ENCODE data around the gene CARD6. TPM values are rescaled to one million over a fixed set of nuclear protein-coding genes. Genes with fewer than 3 reads are reported as not detected.
A peak's percentile ranks its signal among the peaks of the same experiment; 100 is the strongest.
"Not testable (repeated sequence)": the region's sequence is repeated elsewhere in the genome, so short reads cannot be mapped to it uniquely, and the experiment has no call there.

CARD6 gene
- total and polyA plus RNA-seq, 9 donors = 0.89 to 2.2 (median 1.7) TPM

GRCh38 chr5:40875958-40876357, 34.8 kb downstream of the CARD6 start:
- H3K27me3 ChIP-seq (ENCODE audit: control insufficient read depth, insufficient read depth, low read length) = no peaks in the 10 kb centered on the region
- no peaks in the 10 kb centered on the region for H3K4me1 ChIP-seq (ENCODE audit: control insufficient read depth, insufficient read depth, low read length)
- WGBS (ENCODE audit: insufficient coverage) = no CpG with 5 or more reads among the region's 3 CpGs
- no peak overlapping the region for H3K27ac ChIP-seq (ENCODE audit: low read length)
- H3K4me3 ChIP-seq (ENCODE audit: low read length) = no peak overlapping the region
- H3K36me3 ChIP-seq (ENCODE audit: control insufficient read depth, insufficient read depth, low read length) = no peaks in the 10 kb centered on the region
- H3K9me3 ChIP-seq (replicated peaks; ENCODE audit: control insufficient read depth, low read depth, low read length) = no peaks in the 10 kb centered on the region
- no peak for DNase-seq

- no peak overlapping the region for H3K27ac ChIP-seq (ENCODE audit: low read length)
- no peak for DNase-seq
- H3K27me3 ChIP-seq (ENCODE audit: control insufficient read depth, insufficient read depth, low read length) = no peaks in the 10 kb centered on the region
- no peak overlapping the region for H3K4me3 ChIP-seq (ENCODE audit: low read length)
- no peaks in the 10 kb centered on the region for H3K9me3 ChIP-seq (replicated peaks; ENCODE audit: control insufficient read depth, low read depth, low read length)
- no peaks in the 10 kb centered on the region for H3K4me1 ChIP-seq (ENCODE audit: control insufficient read depth, insufficient read depth, low read length)
- no peaks in the 10 kb centered on the region for H3K36me3 ChIP-seq (ENCODE audit: control insufficient read depth, insufficient read depth, low read length)
- WGBS (ENCODE audit: insufficient coverage) = 87% methylated on average over 4 of the region's 6 CpGs
Observed at GRCh38 chr5:40877371-40877988, 36.3 kb downstream of the CARD6 start.

- Histone ChIP-seq H3K27me3 (ENCODE audit: control insufficient read depth, insufficient read depth, low read length) (no peaks in the 10 kb centered on the region), H3K27ac (ENCODE audit: low read length) (no peak overlapping the region), H3K36me3 (ENCODE audit: control insufficient read depth, insufficient read depth, low read length) (no peaks in the 10 kb centered on the region), H3K4me1 (ENCODE audit: control insufficient read depth, insufficient read depth, low read length) (no peaks in the 10 kb centered on the region), H3K4me3 (ENCODE audit: low read length) (no peak overlapping the region), H3K9me3 (replicated peaks; ENCODE audit: control insufficient read depth, low read depth, low read length) (no peaks in the 10 kb centered on the region)
- no CpG with 5 or more reads among the region's 10 CpGs for WGBS (ENCODE audit: insufficient coverage)
- DNase-seq = peak; percentile 44
Observed at GRCh38 chr5:40879163-40879942, 38.2 kb downstream of the CARD6 start.

- Histone ChIP-seq H3K4me1 (ENCODE audit: control insufficient read depth, insufficient read depth, low read length) (no peaks in the 10 kb centered on the region), H3K27ac (ENCODE audit: low read length) (no peak overlapping the region), H3K27me3 (ENCODE audit: control insufficient read depth, insufficient read depth, low read length) (no peaks in the 10 kb centered on the region), H3K36me3 (ENCODE audit: control insufficient read depth, insufficient read depth, low read length) (no peaks in the 10 kb centered on the region), H3K9me3 (replicated peaks; ENCODE audit: control insufficient read depth, low read depth, low read length) (no peaks in the 10 kb centered on the region), H3K4me3 (ENCODE audit: low read length) (no peak overlapping the region)
- 97% methylated on average over 4 of the region's 4 CpGs for WGBS (ENCODE audit: insufficient coverage)
- DNase-seq = no peak
Observed at GRCh38 chr5:40882291-40882690, 41.1 kb downstream of the CARD6 start.

GRCh38 chr5:40883051-40883450, 41.9 kb downstream of the CARD6 start:
- not testable (repeated sequence) for H3K27me3 ChIP-seq (ENCODE audit: control insufficient read depth, insufficient read depth, low read length); H3K9me3 ChIP-seq (replicated peaks; ENCODE audit: control insufficient read depth, low read depth, low read length); H3K4me1 ChIP-seq (ENCODE audit: control insufficient read depth, insufficient read depth, low read length); H3K27ac ChIP-seq (ENCODE audit: low read length); H3K4me3 ChIP-seq (ENCODE audit: low read length); H3K36me3 ChIP-seq (ENCODE audit: control insufficient read depth, insufficient read depth, low read length); DNase-seq
- WGBS (ENCODE audit: insufficient coverage) = no CpG with 5 or more reads among the region's 1 CpG

DNA sequence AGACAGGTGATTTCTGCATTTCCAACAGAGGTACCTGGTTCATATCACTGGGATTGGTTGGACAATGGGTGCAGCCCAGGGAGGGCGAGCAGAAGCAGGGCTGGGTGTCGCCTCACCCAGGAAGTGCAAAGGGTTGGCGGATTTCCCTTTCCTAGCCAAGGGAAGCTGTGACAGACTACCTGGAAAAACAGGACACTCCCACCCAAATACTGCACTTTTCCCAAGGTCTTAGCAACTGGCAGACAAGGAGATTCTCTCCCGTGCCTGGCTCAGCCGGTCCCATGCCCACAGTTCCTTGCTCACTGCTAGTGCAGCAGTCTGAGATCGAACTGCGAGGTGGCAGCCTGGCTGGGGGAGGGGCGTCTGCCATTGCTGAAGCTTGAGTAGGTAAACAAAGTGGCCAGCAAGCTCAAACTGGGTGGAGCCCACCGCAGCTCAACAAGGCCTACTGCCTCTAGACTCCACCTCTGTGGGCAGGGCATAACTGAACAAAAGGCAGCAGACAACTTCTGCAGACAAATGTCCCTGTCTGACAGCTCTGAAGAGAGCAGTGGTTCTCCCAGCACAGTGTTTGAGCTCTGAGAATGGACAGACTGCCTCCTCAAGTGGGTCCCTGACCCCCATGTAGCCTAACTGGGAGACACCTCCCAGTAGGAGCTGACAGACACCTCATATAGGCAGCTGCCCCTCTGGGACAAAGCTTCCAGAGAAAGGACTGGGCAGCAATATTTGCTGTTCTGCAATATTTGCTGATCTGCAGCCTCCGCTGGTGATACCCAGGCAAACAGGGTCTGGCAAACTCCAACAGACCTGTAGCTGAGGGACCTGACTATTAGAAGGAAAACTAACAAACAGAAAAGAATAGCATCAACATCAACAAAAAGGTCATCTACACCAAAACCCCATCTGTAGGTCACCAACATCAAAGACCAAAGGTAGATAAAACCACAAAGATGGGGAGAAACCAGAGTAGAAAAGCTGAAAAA, 54.6 kb downstream of the CARD6 start:
- H3K27me3 ChIP-seq (ENCODE audit: control insufficient read depth, insufficient read depth, low read length); H3K36me3 ChIP-seq (ENCODE audit: control insufficient read depth, insufficient read depth, low read length); H3K4me3 ChIP-seq (ENCODE audit: low read length); H3K9me3 ChIP-seq (replicated peaks; ENCODE audit: control insufficient read depth, low read depth, low read length); DNase-seq; H3K27ac ChIP-seq (ENCODE audit: low read length); H3K4me1 ChIP-seq (ENCODE audit: control insufficient read depth, insufficient read depth, low read length): not testable (repeated sequence)
- WGBS (ENCODE audit: insufficient coverage) = 62% methylated on average over 8 of the region's 10 CpGs

DNA sequence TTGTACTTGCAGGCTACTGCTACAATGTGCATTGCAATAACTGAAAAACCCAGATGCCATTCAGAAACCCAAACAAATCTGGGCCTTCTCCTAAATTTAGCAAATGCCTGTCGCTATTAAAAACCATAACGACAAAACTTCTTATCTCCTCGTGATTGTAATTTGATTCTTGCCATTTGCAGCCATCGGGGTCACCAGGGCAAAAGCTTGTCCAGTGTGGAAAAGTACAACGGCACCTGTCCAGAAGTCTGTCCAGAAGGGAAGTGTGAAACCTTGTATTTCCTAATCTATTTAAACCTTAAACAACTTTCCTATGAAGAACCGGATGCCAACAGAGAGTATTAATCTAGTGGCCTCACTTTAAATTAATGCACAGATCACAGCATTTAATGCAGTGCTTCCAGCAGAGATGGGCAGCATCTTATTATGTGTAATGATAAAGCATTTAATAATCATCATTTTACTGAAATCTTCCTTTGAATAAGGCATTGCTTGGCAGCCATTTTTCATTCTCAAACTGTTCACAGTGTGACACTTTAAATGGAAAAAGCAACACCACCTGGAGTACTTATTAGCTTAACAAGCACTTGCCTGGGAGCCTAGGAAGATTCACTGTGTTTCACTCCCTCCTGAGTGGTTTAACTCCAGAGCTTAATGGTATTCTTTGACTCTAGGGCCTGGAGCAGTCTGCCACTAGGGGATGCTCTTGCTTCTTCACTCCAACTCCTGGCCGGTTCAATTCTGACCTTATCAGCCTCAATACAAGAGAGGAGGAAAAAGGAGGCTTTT, 63.2 kb downstream of the CARD6 start:
- H3K9me3 ChIP-seq (replicated peaks; ENCODE audit: control insufficient read depth, low read depth, low read length) = no peaks in the 10 kb centered on the region
- 33% methylated on average over 3 of the region's 7 CpGs for WGBS (ENCODE audit: insufficient coverage)
- H3K4me1 ChIP-seq (ENCODE audit: control insufficient read depth, insufficient read depth, low read length) = no peaks in the 10 kb centered on the region
- H3K27me3 ChIP-seq (ENCODE audit: control insufficient read depth, insufficient read depth, low read length) = no peaks in the 10 kb centered on the region
- DNase-seq = peak; percentile 60
- H3K4me3 ChIP-seq (ENCODE audit: low read length) = no peak overlapping the region
- no peak overlapping the region for H3K27ac ChIP-seq (ENCODE audit: low read length)
- H3K36me3 ChIP-seq (ENCODE audit: control insufficient read depth, insufficient read depth, low read length) = no peaks in the 10 kb centered on the region

GRCh38 chr5:40904994-40905306, 63.8 kb downstream of the CARD6 start:
- no peak overlapping the region for H3K27ac ChIP-seq (ENCODE audit: low read length)
- DNase-seq = no peak
- WGBS (ENCODE audit: insufficient coverage) = 37% methylated on average over 2 of the region's 2 CpGs

DNA sequence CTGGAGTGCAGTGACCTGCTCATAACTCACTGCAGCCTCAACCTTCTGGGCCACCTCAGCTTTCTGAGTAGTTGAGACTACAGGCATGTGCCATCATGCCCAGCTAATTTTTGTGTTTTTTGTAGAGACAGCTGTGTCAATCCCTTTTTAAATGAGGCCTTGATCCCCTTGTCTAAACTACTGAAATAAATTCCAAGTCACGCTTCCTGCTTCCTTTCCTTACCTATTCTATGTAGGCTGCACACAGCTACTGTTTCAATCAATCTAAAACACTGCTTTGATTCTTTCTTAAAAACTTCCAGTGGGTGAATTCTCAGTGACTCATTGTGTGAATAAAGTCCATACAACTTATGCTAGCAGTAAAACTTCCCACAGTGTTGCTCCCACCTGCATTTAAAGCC, 65.2 kb downstream of the CARD6 start:
- H3K4me3 ChIP-seq (ENCODE audit: low read length) = no peak overlapping the region
- H3K9me3 ChIP-seq (replicated peaks; ENCODE audit: control insufficient read depth, low read depth, low read length) = no peaks in the 10 kb centered on the region
- no peak for DNase-seq
- H3K4me1 ChIP-seq (ENCODE audit: control insufficient read depth, insufficient read depth, low read length) = no peaks in the 10 kb centered on the region
- H3K36me3 ChIP-seq (ENCODE audit: control insufficient read depth, insufficient read depth, low read length) = no peaks in the 10 kb centered on the region
- no peak overlapping the region for H3K27ac ChIP-seq (ENCODE audit: low read length)
- H3K27me3 ChIP-seq (ENCODE audit: control insufficient read depth, insufficient read depth, low read length) = no peaks in the 10 kb centered on the region
- 71% methylated on average over 1 of the region's 1 CpG for WGBS (ENCODE audit: insufficient coverage)

More at GRCh38 chr5:40904994-40905306, 63.8 kb downstream of the CARD6 start:
- H3K9me3 ChIP-seq (replicated peaks; ENCODE audit: control insufficient read depth, low read depth, low read length) = no peaks in the 10 kb centered on the region
- H3K27me3 ChIP-seq (ENCODE audit: control insufficient read depth, insufficient read depth, low read length) = no peaks in the 10 kb centered on the region
- H3K4me1 ChIP-seq (ENCODE audit: control insufficient read depth, insufficient read depth, low read length) = no peaks in the 10 kb centered on the region
- H3K36me3 ChIP-seq (ENCODE audit: control insufficient read depth, insufficient read depth, low read length) = no peaks in the 10 kb centered on the region
- no peak overlapping the region for H3K4me3 ChIP-seq (ENCODE audit: low read length)
